Right lobe of liver (tissue), 4 donors: ENCODE results near the gene PPP1R12B.

Experiments used
- POLR2A ChIP-seq: fragments of 450-650 bp; IDR thresholded peaks from one replicate; pipeline ENCODE4 v1.6.1; 2017; ENCODE audit warnings: antibody characterized with exemption, mild to moderate bottlenecking
- TF ChIP-seq, protein P1 (sequence below), 4 donors: fragments of 200-600 bp in 3 of 4; fragments of 450-650 bp in 1 of 4; IDR thresholded peaks; one replicate each; pipeline versions ENCODE4 v1.5.1 to v1.8.0; 2016 to 2022; ENCODE audit warnings: antibody characterized with exemption in 4 of 4, mild to moderate bottlenecking in 2 of 4
- donor health status: DM: no; HTN: no; CAD: no.
- donor health status: DM: no; HTN: no; CAD: no.
- donor health status: DM: no; HTN: yes; CAD: no.

DNA sequence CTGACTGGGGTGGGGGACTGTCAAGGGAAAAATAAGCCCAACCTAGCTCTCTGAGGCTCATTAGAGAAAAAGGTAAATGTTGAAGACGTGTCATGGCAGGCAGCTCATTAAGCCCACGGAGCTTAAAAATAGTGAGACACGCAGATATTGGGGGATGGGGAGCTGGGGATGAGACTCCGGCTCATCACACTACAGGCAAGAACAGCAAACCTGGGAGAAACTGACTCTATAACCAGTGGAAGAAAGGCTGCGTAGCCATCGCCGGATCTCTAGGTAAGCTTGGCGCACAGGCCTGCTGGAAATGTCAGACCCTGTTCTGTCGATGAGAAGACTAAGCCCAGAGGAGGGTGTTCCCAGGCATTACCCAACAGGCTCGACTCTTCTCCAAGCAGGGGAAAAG lies 283.7 kb downstream of the PPP1R12B start:
- TF ChIP-seq, protein P1, sequence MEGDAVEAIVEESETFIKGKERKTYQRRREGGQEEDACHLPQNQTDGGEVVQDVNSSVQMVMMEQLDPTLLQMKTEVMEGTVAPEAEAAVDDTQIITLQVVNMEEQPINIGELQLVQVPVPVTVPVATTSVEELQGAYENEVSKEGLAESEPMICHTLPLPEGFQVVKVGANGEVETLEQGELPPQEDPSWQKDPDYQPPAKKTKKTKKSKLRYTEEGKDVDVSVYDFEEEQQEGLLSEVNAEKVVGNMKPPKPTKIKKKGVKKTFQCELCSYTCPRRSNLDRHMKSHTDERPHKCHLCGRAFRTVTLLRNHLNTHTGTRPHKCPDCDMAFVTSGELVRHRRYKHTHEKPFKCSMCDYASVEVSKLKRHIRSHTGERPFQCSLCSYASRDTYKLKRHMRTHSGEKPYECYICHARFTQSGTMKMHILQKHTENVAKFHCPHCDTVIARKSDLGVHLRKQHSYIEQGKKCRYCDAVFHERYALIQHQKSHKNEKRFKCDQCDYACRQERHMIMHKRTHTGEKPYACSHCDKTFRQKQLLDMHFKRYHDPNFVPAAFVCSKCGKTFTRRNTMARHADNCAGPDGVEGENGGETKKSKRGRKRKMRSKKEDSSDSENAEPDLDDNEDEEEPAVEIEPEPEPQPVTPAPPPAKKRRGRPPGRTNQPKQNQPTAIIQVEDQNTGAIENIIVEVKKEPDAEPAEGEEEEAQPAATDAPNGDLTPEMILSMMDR (IDR thresholded peaks at IDR 0.05), result no peak
- no peak for TF ChIP-seq POLR2A
